Sigmoid colon (tissue), 4 donors: Measurements from ENCODE around the gene PDZD4.

Experiments
- CTCF ChIP-seq, 4 experiments: fragments of 450-650 bp in 3 of 4; fragments of 200-600 bp in 1 of 4; IDR thresholded peaks; one replicate each; pipeline ENCODE4 v1.5.1; 2016 to 2019; ENCODE audit warnings: antibody characterized with exemption in 4 of 4, mild to moderate bottlenecking in 3 of 4, moderate library complexity in 2 of 4
- EP300 ChIP-seq, 4 donors: sonication (generic); formaldehyde crosslinking; IDR thresholded peaks; one replicate each; pipeline ENCODE4 v1.6.1; 2017; ENCODE audit warnings: antibody characterized with exemption in 4 of 4
- POLR2A ChIP-seq, 2 donors: fragments of 450-650 bp; IDR thresholded peaks; one replicate each; pipeline ENCODE4 v1.6.1; 2016; ENCODE audit warnings: antibody characterized with exemption in 2 of 2, mild to moderate bottlenecking in 2 of 2, moderate library complexity in 2 of 2

- TF ChIP-seq CTCF (IDR thresholded peaks at IDR 0.05) (no peak), POLR2A (IDR thresholded peaks at IDR 0.05) (no peak), EP300 (IDR thresholded peaks at IDR 0.05) (no peak)
Measured at GRCh38 chrX:153816831-153817690, 13.3 kb downstream of the PDZD4 start.
